Hypothalamus (tissue), 51 donors: ENCODE results near the gene ACBD6.

Source experiments
- DNase-seq, 51 donors: peaks; one replicate each; lab custom pipeline; 2025; lab: John Stamatoyannopoulos, UW

ACBD6 gene

DNA sequence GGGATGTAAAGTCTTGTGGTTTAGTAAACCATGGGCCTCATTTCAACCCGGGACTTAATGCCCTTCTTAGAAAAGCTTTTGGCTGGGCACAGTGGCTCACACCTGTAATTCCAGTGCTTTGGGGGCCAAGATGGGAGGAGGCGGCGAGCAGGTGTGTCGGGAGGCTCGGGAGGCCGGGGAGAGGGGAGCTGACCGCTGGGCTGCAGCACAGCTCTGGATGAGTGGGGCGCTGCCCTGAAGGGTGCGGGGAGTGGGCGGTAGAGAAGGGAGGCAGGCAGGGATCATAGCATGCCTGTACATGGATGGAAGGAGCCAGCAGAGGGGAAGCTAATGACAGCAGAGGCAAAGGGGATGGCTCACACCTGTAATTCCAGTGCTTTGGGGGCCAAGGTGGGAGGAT is 241.3 kb downstream of the ACBD6 start:
- DNase-seq, result no peak

GRCh38 chr1:180260541-180260940 is 241.8 kb downstream of the ACBD6 start:
- no peak for DNase-seq

- no peak for DNase-seq
These were observed 242.7 kb downstream of the ACBD6 start for GRCh38 chr1:180259431-180260338.

- DNase-seq, result no peak
These were observed 243.4 kb downstream of the ACBD6 start for GRCh38 chr1:180258935-180259334.

- no peak for DNase-seq
These were observed 244.1 kb downstream of the ACBD6 start for GRCh38 chr1:180258290-180258689.

DNA sequence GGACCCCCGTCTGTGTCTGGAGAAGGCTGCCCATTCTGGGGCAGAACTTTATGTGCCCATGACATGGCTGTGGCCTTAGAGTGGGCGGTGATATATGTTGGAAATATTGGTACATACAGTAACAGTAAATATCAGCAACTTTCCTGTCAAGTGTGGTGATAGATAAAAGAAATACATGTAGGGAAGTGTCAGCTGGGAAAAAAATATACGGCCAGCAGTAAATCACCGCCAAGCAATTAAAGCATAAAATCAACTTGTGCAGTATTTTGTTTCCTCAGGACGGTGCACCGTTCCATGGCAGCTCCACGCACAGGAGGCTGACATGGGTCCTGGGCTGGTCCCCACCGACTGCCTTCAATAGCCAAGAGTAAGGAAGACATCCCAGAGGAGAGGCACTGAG is 244.9 kb downstream of the ACBD6 start:
- no peak for DNase-seq

GRCh38 chr1:180257028-180257386 is 245.4 kb downstream of the ACBD6 start:
- no peak for DNase-seq

DNA sequence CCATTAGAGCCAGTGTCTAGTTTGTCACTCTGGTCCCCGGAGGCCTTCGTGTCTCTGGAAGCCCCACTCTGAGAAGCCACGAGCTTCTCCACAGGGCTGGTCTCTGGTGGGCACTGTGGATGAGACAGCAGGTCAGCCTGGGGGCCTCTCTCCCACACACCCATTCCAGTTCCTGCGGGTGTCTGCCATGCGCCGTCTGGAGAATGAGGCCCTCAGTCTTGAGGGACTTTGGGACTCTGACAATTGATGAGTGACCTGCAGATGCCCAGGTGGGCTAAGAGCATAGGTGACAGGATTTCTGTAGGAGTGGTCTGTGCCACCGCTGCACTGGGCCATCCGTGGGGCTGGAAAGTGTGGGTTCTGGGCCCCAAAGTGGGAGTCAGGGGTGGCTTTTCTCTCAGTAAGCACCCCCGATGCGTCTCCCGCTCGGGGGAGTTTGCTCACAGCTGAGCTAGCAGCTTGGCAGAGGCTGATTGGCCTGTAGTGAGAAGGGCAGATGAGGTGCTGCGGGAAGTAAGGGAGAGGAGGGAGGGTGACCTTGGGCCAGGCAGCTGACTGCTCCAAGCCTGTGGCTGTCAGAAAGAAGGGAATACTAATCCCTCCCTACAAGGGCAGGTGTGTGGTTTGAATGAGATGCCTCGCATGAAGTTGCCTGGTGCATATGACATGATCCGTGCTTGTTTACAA is 245.9 kb downstream of the ACBD6 start:
- DNase-seq, result no peak

DNA sequence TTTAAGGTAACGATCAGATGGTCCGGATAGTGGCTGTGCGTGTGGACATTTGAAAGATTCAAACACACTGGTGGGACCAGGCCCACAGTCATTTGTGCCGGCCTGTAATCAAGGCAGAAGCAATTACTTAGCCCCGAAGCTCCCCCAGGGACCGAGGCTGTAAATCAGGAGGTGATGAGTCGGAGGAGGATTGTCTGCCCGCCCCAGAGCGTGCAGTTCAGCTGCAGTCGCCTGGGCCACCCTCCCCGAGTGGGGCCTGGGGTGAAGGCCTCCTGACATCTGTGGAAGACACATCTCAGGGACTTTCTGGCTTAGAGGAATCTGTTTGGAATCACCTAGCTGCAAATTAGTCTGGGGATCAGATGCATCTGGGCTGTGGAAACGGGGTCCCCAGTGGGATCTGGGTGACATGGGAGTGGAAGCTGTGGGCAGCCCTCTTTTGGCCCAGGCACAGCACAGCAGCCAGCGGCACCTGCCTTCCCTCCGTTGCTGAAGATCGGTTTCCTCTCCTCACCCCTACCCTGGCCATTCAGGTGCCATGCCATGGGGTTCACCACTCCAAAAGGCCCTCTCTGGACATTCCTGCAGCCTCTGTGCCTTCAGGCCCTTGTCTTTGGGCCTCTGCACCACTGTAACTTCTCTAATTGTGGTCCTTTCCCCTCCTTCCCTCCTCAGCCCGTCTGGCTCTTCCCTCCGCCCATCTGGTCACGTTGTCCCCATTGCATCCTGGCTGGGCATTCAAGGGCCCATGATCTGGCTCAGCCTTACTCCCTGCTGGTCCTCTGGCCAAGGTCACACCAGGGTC is 246.6 kb downstream of the ACBD6 start:
- DNase-seq, result no peak

- DNase-seq, result no peak
These were observed 247.5 kb downstream of the ACBD6 start for GRCh38 chr1:180254854-180255253.

DNA sequence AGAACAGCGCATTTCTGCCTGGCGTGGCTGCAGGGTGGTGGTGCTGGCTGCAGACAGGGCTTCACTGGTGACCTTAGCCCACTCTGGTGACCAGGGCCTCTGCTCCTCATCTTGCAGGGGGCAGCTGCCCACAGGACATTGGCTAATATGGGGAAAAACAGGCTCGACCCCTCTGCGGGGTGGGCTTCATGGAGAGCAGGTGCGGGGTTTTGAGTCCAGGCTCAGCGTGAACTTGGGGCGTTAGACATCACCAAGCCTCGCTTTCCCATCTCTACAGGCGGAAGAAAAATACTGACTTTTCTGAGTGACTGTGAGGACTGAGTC is 247.9 kb downstream of the ACBD6 start:
- DNase-seq, result no peak

DNA sequence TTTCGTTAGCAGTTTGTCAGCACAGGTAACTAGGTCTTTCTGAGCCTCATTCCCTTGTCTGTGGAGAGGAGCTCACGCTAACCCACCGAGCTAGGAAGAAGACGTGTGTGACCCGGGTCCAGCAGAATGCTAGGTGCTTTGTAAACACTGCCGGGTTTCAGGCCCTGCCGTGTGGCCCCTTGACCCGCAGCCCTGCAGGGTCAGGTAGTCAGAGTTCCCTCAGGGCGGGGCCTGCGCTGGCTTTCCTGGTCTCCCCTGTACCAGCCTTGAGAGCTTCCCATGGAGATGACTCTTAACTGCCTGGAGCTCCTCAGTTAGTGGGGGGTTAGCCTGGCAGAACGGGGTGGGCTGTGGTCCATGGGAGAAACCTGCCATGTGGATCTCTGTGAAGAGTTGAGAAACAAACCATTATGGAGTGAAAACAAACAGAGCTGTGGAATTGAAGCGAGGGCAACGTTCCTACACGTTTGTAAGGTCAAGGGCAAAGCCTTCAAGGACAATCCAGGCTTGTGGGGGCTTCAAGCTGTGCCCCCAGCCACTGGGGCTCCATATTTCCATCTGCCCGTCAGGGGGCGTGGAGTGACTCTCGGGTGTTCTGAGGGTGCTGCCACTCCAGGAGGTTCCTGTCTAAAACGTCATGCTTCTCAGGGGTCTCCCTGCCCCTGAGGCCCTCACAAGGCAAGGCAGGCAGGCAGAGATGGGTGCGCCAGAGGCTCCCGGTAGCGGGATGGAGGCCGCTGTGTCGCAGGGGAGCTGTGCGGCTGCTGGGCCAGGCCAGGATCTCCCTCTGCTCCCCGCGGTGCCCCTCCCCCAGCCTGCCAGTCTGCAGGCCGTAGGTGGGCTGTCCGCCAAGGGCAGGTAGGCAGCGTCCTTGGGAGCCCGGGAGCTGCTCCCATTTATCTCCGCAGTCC is 248.5 kb downstream of the ACBD6 start:
- no peak for DNase-seq

DNA sequence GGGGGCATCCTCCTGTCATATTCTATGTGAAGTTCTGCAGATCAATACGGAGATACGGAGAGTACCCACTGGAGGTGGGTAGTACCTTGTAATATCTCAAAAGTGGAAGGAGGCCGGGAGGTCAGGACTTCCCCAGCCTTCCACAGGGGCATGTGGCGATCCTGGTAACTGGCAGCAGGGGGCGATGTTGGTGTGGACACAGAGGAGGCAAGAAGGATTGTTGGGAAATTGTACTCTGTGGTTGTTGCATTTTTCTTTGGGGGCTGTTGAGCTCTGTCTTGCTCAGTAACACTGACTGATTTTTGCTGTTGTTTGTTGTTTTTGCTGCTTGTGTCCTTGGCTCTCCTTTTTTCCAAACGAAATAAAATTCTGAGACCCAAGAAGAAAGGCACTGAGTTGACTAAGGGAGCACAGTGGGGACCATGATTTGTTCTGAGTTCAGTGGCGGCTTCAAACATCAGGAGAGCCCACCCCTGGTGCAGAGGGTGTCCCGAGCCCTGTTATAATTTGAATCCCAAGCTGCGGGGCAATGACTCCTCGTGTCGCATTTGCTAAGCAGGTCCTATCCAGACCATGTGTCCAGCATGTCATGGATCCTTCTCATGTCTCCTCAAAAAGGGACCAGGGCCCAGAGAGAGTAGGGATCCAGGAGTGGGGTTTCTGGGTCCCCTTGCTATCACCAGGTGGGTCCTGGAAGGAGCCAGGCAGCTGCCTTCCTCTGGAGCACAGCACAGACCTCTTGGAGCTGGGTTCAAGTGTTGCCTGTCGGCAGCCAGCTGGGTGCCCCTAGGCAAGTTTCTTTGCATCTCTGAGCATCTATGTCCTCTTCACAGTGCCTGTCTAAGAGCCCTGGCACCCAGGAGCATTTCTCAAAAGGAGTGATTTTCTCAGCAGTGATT is 249.5 kb downstream of the ACBD6 start:
- peak in 21 of 51 donors; percentile 4 to 38 (median 13) for DNase-seq

GRCh38 chr1:180251526-180252305 is 250.7 kb downstream of the ACBD6 start:
- DNase-seq, result no peak

- DNase-seq, result no peak
These were observed 251.4 kb downstream of the ACBD6 start for GRCh38 chr1:180250883-180251509.

DNA sequence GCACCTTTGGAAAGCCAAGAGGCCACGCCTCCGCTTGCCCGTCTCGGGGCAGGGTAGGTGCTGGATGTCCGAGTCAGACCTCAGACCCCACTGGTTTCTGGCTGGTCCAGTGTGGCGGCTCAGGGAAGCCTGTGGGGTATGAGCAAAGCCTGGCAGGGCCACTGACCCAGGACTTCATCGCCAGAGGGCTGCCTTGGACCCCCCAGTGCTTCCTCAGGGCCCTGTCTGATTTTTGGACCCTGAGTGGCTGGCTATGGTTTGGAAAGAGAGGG is 251.9 kb downstream of the ACBD6 start:
- DNase-seq, result no peak

DNA sequence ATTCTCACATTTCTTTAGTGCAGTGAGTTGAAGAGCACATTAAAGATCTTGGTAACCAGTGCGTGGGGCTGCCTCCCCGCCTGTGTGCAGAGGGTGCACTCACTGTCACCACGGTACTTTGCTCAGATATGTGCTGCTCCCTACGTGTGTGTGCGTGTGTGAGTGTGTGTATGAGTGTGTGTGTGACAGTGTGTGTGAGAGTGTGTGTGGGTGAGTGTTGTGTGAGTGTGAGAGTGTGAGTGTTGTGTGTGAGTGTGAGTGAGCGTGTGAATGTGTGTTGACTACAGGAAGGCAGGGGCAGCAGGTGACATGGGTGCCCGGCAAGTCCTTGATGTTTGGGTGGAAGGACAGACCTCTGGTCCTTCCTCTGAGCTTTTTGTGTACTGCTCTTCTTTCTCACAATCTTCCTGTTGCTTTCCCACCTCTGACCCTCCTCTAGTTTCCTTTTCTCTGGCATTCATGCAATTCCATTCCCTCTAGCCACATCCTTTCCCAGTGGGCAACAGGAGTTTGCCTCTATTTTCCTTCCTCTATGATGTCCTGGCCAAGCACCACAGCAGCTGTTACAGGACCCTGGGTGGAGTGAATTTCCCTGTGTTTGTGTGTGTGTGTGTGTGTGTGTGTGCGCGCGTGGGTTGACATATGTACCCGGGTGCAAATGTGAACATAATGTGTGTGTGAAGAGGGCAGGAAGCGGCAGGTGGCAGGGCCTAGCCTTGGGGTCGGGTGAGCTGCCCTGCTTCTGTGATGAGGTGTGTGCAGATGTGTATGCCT is 252.5 kb downstream of the ACBD6 start:
- DNase-seq, result no peak
